ENCODE results near the gene YKT6.
"Not testable (repeated sequence)": the region's sequence is repeated elsewhere in the genome, so short reads cannot be mapped to it uniquely, and the experiment has no call there.

Gene YKT6

DNA sequence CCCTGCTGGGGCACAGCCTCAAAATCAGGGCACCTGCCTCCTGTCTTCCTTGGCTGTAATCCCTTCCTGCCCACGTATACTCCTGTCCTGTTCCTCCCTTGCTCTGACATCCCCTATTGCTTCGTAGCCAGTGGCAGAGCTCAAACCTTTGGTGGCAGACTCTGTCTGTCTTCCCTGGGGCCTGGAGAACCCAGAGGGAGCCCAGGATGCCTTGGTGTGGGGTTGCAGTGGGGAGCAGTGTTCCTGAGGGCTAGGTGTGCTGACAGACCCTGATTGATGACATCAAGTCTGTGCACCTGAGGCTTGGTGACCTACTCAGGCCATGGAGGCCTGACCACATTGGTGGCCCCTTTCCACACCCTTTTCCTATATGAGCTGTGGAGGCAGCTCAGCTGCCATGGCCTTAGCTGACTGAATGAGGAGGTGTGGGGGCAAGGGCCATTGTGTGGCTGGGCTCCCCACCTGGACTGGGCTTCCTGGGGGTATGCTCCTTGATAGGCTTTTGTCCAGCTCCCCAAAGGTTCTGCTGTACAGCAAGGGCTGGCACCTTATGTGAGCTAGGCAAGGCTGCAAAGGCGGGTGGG, 6.1 kb upstream of the YKT6 start:
- DNase-seq: no peak

DNA sequence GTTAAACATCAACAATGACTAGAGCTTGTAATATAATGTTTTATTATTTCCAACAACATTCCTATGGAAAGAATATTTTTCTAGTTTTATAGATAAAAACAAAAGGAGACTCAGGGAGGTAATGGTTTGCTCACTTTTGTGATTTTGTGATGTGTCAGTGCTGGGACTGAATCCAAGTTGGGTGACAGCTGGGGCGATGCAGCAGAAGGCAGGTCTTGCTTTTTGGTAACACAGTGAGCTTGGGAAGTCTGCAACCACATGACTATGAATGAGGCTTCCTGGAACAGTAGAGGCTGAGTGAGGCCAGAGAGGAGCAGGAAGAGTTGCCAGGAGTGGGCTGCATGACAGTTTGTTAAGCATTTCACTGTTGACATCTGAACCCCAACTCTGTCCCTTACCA, 4.9 kb upstream of the YKT6 start:
- DNase-seq: no peak

GRCh38 chr7:44196450-44196872, 4.3 kb upstream of the YKT6 start:
- peak; percentile 55 for DNase-seq

GRCh38 chr7:44197474-44197873, 3.3 kb upstream of the YKT6 start:
- DNase-seq: no peak

DNA sequence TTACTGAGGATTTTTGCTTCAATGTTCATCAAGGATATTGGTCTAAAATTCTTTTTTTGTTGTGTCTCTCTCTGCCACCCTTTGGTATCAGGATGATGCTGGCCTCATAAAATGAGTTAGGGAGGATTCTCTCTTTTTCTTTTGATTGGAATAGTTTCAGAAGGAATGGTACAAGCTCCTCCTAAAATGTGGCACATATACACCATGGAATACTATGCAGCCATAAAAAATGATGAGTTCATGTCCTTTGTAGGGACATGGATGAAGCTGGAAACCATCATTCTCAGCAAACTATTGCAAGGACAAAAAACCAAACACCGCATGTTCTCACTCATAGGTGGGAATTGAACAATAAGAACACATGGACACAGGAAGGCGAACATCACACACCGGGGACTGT, 615 bp upstream of the YKT6 start:
- not testable (repeated sequence) for DNase-seq

DNA sequence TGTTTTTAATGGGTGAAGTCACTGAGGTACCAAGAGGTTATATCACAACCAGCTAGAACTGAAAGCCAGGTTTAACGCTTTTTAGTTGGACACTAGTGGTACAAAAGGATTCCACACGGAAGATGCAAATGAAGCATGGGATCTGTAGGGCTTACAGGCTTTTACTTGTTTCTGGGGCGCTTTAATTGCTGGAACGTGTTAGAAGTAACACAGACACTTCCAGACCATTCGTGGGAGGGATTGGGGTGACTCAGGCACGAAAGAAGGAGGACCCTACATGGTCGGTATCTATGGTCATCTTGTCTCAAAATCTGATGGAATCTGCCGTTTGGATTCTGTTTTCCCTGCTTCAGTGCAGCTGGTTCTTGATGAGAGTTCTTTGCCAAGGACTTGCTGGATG, 1.0 kb downstream of the YKT6 start:
- DNase-seq: no peak

DNA sequence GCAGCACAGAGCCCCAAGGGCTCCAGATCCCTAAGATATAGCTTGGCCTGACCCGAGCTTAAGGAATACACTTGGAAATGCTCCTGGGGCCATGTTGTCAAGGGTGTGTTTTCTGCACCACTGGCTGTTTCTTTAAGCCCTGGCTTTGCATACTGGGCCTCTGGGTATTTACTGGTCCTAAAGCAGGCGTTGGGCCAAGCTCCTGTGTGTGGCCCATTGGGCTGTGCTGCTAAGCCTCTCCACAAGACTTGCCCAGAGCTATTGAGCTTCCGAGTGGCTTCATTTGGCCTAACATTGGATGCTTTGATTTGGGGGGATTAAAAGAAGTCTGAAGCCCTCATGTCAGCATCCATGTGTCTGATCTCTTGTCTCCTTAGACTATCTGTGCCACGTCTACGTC, 5.2 kb downstream of the YKT6 start:
- DNase-seq: no peak

DNA sequence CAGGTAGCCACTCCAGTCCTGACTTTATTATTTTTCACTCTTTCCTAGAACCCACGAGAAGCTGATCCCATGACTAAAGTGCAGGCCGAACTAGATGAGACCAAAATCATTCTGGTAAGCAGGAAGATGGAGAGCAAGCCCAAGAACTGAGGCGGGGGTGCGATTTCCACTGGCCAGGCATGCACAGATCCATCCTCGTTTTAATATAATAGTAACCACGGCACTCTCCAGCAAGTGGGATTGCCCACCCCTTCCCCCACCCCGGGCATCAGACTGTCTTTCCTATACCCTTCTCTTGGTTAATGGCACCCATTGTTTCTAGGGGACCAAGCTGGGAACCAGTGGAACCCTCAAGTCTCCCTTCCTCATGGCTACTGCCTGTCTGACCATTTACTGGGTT, 7.3 kb downstream of the YKT6 start:
- DNase-seq: no peak

GRCh38 chr7:44210107-44210506, 9.3 kb downstream of the YKT6 start:
- no peak for DNase-seq

DNA sequence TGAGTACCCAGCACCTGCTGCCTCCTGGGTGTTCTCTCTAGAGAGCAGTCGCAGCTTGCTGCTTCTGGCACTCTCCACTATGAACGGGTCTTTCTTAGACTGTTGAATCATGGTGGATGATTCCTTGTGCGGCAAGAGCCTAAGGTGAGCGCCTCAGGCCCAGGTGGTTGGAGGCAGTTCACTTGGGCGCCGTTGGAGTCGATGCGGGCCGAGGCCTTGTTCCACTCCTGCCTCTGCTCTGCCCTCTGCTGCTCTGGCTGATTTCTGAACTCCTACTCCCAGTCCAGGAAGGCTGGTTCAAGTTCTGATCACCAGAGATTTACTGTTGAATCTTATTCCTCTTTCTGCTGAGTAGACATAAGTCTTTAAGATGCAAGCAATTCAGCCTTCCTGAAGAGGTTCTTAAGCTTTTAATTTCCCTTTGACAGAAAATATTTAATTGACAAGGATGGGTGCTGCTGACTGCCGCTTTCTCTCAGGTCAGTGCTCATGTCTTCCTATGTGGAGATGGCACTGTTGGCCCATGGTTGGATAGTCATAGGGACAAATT, 10.4 kb downstream of the YKT6 start:
- DNase-seq: no peak

GRCh38 chr7:44212018-44212417, 11.2 kb downstream of the YKT6 start:
- no peak for DNase-seq

- DNase-seq: no peak
These were observed 11.9 kb downstream of the YKT6 start for GRCh38 chr7:44212581-44213184.

GRCh38 chr7:44213206-44213876, 12.6 kb downstream of the YKT6 start:
- DNase-seq: no peak

- DNase-seq: no peak
These were observed 13.2 kb downstream of the YKT6 start for GRCh38 chr7:44213877-44214388.

DNA sequence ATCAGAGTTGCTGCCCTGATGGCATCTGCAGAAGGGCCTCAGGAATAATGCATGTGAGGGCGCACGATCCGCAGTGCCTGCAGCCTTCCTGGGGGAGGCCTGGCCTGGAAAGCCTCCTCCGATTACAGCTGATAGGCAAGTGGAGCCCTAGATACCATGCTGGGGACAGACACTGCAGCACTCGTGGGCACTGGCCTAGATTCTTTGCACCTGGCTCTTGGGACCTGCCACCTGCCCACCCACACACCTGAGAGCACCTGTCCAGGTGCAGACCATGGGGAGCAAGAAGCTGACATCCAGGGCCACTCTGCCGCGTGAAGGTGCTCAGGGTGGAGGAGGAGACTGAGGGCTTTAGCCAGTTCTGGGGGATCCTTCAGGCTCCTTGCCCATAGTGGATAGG, 14.8 kb downstream of the YKT6 start:
- no peak for DNase-seq

DNA sequence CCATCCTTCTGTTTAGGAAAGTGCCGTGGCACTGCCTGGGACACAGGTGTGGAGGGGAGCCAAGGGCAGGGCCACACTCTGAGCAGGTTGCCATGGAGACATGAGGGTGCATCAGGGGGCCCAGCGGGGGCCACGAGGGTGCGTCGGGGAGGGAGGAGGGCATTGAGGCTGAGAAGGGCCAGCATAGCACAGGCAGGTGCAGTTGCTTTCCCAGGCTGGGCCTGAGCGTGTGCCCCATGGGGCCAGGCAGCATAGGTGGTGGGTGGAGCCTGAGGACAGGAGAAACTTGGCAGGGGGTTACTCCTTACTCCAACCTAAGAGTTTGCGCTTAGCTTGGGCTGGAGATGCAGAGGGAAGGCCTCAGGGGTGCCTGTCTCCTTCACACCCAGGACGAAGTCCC, 15.2 kb downstream of the YKT6 start:
- peak; percentile 83 for DNase-seq

GRCh38 chr7:44216521-44217222, 15.9 kb downstream of the YKT6 start:
- DNase-seq: no peak

DNA sequence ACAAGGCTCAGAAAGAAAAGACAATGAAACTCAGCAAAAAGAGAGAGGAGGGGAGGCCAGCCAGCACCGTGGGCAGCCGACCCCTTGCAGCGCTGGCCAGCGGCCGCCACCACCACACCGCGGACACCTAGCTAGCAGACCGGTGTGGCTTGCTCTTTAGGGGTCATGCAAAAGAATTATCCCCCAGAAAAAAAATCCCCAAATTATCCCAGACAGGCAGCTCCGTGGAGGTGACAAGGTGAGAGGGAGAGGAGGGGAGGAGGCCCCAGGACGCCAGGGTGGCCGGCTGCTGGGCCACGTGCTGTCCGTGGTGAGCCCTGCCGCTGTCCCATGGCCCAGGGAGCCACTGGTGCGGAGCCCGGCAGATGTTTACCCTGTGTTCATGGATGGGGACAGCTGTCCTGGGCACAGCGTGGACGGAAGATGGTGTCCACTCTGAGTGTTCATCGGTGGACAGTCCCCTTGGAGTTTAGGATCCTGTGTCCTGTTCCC, 16.5 kb downstream of the YKT6 start:
- DNase-seq: no peak

- no peak for DNase-seq
These were observed 17.1 kb downstream of the YKT6 start for GRCh38 chr7:44217852-44218402.

DNA sequence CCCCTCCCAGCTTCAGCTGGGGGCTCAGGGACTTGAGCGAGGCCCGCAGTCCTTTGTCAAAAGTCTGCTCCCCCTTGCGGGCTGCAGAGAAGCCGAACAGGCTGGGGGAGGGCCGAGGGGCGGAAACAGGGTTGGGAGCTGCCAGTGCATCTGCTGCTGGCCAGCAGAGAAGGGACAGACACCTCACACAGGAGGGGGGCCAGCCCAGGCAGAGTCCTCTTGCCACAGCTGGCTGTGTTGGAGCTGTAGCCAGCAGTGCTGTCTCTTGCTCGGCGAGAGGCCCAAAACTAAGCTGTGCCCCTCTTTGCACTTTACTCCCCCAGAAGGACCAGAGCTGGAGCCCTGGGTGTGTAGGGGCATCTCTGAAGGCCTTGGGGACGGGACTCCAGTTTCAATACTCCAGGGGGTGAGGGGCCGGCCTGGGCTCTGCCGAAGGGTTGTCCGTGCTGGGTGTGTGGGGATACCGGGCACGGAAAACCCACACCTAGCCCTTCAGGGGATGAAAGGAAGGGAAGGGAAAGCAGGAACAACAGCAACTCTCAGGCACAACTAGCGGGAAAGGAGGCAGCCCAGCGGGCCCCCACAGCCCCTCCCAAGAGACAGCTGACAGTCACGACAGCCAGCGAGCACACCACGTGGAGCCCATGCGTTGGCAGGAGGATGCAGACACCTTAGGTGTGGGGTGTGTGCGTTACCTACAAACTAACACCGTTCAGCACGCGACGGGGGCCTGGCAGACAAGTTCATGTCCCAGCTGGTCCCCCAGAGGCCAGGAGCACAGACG, 17.8 kb downstream of the YKT6 start:
- no peak for DNase-seq

DNA sequence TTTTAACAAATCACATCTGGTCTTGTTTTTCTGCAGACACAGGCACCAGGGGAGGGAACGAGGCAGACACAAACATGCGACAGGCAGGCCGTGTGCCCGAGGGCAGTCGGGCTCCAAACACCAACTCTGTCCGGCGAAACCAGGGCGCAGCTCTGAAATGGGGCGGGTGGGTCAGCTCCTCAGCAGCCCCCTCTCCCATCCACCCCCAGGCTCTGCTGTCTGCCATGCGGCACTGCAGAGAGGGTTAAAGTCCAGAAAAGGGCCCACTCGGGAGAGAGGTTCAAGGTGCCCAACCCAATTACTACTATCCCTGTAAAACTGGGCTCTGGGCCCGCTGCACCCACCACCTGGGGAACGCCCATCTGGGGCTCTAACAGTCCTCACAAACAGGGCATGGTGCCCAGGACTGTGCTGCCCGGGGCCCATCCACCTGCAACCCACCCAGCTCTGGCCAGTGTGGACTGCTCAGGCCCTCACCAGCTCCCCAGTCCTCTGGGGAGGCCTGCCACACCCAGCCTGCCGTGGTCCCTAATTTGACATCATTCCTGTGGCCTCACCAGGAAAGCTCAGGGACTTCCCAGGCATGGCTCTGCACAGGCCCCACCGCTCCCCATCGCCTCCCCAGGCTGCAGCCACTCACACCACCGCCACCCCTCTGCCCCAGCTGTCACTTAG, 18.7 kb downstream of the YKT6 start:
- no peak for DNase-seq

DNA sequence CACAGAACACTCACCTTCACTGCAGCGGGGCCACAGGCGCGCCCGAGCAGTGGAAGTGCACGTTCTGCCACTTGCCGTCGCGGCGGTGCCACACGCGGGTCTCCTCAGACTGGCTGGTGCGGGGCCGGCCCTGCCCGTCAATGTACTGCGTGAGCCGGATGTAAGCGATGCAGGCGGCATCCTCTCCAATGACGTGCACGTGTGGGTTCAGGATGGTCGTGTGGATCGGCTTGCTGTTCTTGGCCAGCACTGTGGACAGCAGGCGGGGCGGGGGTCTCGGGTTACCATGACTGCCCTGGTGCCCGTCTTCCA, 19.2 kb downstream of the YKT6 start:
- no peak for DNase-seq

All from COR-L47 (cell line).